GM19193 (cell line): ENCODE data around the gene OTUD7B.

Experiments used
- POLR2A ChIP-seq: IDR thresholded peaks from 4 replicates; pipeline ENCODE4 v1.6.1; 2011; ENCODE audit not compliant: insufficient read depth, insufficient read length; ENCODE audit errors: extremely low read depth

The OTUD7B gene

GRCh38 chr1:149937759-149938158 is 72.8 kb downstream of the OTUD7B start:
- no peak for TF ChIP-seq POLR2A

DNA sequence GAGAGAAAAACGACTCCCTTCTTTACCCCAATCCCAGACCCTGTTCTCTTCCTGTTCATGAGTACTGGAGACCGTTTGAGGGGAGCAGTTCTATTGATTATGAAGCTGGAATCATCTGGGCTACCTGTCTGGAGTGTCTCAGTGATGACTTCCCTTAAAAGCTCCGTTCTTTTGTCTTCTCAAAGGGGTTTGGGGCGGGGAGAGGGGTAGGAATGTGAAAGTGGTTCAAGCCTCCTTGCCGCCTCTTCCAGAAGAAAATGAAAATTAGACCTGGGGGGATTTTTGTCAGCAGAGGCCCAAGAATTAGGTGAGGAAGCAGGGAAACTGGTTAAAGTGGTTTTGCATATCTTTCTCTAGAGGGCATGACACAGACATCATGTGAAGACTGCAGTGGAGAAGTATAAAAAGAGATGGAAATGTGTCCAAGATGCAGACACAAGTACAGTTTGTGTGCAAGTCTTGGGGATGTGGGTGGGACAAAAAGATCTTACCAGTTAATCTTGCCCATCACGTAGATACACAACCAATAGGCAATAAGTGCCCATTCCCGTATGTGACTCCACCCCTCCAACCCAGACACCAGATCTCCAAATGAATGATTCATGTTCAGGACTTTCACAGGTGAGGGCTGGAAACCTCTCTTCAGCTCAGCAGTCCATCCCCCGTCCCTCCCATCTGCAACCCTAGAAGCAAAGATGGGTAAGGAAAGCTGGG is 73.4 kb downstream of the OTUD7B start:
- peak; percentile 24 for TF ChIP-seq POLR2A

GRCh38 chr1:149936170-149936991 is 74.1 kb downstream of the OTUD7B start, which contains the start of gene MTMR11:
MTMR11 (minus strand) TSS chr1:149936879; CDS start chr1:149936647, 232 bp downstream.
- TF ChIP-seq POLR2A, result no peak

DNA sequence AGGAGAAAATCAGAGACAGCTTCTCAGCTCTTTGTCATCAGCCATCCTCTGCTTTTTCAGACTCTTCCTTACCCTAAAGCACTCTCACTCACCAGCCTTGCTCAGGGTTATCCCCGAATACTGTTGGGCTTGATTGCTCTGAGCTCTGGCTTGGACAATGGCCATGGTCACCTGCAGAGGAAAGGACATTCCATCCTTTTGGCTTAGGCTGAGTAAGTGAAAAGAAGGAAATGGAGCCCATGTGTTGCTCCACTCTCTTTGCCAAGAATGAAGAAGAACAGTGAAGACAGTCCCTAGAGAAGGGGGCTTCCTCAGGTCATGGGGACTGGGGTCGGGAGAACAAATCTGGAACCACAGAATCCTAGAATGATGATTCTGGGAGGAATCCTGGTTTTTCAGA is 76.2 kb downstream of the OTUD7B start:
- TF ChIP-seq POLR2A, result no peak

- no peak for TF ChIP-seq POLR2A
Observed at GRCh38 chr1:149933208-149933607, 77.3 kb downstream of the OTUD7B start.

DNA sequence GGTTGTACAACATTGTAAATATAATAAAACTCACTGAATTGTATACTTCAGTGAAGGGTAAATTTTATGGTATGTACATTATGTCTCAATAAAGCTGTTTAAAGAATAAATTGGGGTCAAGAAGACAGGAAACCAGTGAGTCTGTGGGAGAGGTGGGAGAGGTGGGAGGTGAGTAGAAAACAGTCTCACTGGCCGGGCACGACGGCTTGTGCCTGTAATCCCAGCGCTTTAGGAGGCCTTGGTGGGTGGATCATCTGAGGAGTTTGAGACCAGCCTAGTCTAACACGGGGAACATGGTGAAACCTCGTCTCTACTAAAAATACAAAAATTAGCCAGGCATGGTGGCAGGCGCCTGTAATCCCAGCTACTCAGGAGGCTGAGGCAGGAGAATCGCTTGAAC is 78.1 kb downstream of the OTUD7B start:
- no peak for TF ChIP-seq POLR2A

GRCh38 chr1:149931212-149931790 is 79.2 kb downstream of the OTUD7B start:
- no peak for TF ChIP-seq POLR2A

- no peak for TF ChIP-seq POLR2A
Observed at GRCh38 chr1:149929856-149930255, 80.7 kb downstream of the OTUD7B start.

GRCh38 chr1:149928401-149928724 is 82.2 kb downstream of the OTUD7B start:
- no peak for TF ChIP-seq POLR2A

- TF ChIP-seq POLR2A, result peak; percentile 96
Observed at GRCh38 chr1:149927563-149928400, 82.7 kb downstream of the OTUD7B start, which contains the start of gene SF3B4. SF3B4 (minus strand) TSS chr1:149927803; CDS start chr1:149927759, 44 bp downstream.

DNA sequence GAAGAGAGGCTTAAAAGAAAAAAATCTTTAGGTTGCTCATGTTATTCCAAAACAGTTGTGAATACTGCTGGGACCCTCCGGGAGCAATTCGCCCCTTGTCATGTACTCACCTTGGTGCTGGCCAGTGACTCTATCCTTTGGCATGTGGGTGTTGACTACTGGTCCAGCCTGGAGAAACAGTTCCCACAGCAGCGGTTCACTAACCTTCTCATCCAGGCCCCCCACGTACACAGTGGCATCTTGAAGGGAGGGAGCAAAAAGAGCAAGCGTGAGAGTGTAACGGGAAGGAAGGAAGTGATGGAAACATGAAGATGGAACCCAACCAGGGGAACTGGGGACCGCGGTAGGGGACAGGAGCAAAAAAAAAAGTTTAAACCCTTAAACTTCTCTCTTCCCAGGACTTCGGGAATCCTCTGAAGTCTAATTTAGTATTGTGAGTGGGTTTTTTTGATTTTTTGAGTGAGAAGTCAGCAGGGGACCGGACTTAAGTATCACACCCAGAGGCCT is 83.4 kb downstream of the OTUD7B start:
- TF ChIP-seq POLR2A, result no peak

- no peak for TF ChIP-seq POLR2A
Observed at GRCh38 chr1:149926296-149926695, 84.2 kb downstream of the OTUD7B start.

DNA sequence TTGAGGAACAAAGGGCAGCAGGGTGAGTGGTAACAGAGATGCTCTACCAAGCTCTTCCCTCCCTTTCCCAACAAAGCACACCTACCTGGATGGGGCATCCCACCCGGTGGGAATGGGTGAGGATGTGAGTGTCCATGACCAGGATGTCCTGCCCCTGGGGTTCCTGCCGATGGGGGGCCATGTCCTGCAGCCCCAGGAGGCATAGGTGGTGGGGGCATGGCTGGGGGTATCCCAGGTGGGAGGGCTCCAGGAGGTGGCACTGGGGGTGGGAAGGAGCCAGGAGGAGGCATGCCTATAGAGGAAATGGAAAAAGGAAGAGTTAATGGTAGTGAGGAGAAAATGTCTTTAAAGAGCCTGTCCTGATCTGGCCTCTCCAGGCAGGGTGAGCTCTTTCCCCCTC is 84.8 kb downstream of the OTUD7B start:
- no peak for TF ChIP-seq POLR2A

- no peak for TF ChIP-seq POLR2A
Observed at GRCh38 chr1:149925345-149925744, 85.2 kb downstream of the OTUD7B start.

DNA sequence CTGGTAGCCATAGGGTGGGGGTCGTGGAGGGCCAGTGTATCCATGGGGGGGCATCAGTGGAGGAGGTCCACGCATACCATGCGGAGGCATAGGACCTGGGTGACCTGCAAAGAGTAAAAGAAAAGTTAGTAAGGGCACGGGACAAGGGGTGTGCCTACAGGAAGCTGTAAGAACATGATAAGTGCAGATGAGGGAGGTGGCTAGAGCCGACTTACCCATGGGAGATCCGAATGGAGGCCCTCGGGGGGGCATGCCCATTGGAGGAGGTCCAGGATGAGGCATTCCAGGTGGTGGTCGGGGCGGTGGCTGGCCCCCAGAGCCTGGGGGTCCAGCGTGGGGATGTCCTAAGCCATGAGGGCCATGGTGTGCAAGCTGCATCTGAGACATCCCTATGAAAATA is 86.9 kb downstream of the OTUD7B start:
- TF ChIP-seq POLR2A, result no peak

- TF ChIP-seq POLR2A, result no peak
Observed at GRCh38 chr1:149917571-149918144, 92.9 kb downstream of the OTUD7B start, which contains the start of gene SV2A. SV2A (minus strand) TSS chr1:149917844; CDS start chr1:149913840, 4,004 bp downstream.
